ENCODE data around the gene TENT5C. TPM values are rescaled to one million over a fixed set of nuclear protein-coding genes. Genes with fewer than 3 reads are reported as not detected.

TENT5C gene
- total and polyA plus RNA-seq, 9 of the 15 experiments (the other 6 are each of a cell fraction or from before 2014, with no cell fraction given), result 1.8 to 7.7 (median 4.0) TPM

GRCh38 chr1:117605774-117606648, at the start of gene TENT5C (continued):
- TF ChIP-seq SP1 (CRISPR knock-in tag; IDR thresholded peaks at IDR 0.05) (peak; percentile 94), POLR2AphosphoS5 (IDR thresholded peaks at IDR 0.05; ENCODE audit: control insufficient read depth, insufficient read depth, low read depth, low read length) (peak; percentile 84; the same call in 1 of the 2 replicates), E2F3 (CRISPR knock-in tag; IDR thresholded peaks at IDR 0.05) (no peak), RFX1 (IDR thresholded peaks at IDR 0.05) (peak; percentile 97), MCM2 (IDR thresholded peaks at IDR 0.05; ENCODE audit: low read depth) (no peak), DACH1 (IDR thresholded peaks at IDR 0.05; ENCODE audit: partially characterized antibody) (no peak), SETDB1 (IDR thresholded peaks at IDR 0.05; ENCODE audit: low read length) (no peak), PCBP1 (IDR thresholded peaks at IDR 0.05; ENCODE audit: low read depth, low read length, poor library complexity, severe bottlenecking) (no peak), ZHX1 (conservative IDR thresholded peaks at IDR 0.05; ENCODE audit: low read length) (no peak), CBX8 (IDR thresholded peaks at IDR 0.05; ENCODE audit: borderline replicate concordance, extremely low read depth, low read depth, low read length, poor library complexity, severe bottlenecking) (no peak), RBFOX2 (IDR thresholded peaks at IDR 0.05; ENCODE audit: low read depth, low read length) (peak; percentile 100), FOXK1 (CRISPR knock-in tag; IDR thresholded peaks at IDR 0.05; ENCODE audit: borderline replicate concordance) (no peak), KDM5B (IDR thresholded peaks at IDR 0.05; ENCODE audit: insufficient replicate concordance, low read depth, low read length) (peak; percentile 99)
- TF ChIP-seq, protein P1, sequence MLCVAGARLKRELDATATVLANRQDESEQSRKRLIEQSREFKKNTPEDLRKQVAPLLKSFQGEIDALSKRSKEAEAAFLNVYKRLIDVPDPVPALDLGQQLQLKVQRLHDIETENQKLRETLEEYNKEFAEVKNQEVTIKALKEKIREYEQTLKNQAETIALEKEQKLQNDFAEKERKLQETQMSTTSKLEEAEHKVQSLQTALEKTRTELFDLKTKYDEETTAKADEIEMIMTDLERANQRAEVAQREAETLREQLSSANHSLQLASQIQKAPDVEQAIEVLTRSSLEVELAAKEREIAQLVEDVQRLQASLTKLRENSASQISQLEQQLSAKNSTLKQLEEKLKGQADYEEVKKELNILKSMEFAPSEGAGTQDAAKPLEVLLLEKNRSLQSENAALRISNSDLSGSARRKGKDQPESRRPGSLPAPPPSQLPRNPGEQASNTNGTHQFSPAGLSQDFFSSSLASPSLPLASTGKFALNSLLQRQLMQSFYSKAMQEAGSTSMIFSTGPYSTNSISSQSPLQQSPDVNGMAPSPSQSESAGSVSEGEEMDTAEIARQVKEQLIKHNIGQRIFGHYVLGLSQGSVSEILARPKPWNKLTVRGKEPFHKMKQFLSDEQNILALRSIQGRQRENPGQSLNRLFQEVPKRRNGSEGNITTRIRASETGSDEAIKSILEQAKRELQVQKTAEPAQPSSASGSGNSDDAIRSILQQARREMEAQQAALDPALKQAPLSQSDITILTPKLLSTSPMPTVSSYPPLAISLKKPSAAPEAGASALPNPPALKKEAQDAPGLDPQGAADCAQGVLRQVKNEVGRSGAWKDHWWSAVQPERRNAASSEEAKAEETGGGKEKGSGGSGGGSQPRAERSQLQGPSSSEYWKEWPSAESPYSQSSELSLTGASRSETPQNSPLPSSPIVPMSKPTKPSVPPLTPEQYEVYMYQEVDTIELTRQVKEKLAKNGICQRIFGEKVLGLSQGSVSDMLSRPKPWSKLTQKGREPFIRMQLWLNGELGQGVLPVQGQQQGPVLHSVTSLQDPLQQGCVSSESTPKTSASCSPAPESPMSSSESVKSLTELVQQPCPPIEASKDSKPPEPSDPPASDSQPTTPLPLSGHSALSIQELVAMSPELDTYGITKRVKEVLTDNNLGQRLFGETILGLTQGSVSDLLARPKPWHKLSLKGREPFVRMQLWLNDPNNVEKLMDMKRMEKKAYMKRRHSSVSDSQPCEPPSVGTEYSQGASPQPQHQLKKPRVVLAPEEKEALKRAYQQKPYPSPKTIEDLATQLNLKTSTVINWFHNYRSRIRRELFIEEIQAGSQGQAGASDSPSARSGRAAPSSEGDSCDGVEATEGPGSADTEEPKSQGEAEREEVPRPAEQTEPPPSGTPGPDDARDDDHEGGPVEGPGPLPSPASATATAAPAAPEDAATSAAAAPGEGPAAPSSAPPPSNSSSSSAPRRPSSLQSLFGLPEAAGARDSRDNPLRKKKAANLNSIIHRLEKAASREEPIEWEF (CRISPR knock-in tag; IDR thresholded peaks at IDR 0.05), result no peak
- TF ChIP-seq, protein P2, sequence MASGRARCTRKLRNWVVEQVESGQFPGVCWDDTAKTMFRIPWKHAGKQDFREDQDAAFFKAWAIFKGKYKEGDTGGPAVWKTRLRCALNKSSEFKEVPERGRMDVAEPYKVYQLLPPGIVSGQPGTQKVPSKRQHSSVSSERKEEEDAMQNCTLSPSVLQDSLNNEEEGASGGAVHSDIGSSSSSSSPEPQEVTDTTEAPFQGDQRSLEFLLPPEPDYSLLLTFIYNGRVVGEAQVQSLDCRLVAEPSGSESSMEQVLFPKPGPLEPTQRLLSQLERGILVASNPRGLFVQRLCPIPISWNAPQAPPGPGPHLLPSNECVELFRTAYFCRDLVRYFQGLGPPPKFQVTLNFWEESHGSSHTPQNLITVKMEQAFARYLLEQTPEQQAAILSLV (tag; IDR thresholded peaks at IDR 0.05), result no peak

Measured in K562 (cell line).